B cell (primary cell): ENCODE results near the gene TCF25. TPM values are rescaled to one million over a fixed set of nuclear protein-coding genes. Genes with fewer than 3 reads are reported as not detected.
A peak's percentile ranks its signal among the peaks of the same experiment; 100 is the strongest.

Experiments used
- ATAC-seq: fragments of 200-7000 bp; cut with Tn5 transposase; one replicate; pipeline ENCODE4 v1.10.0; 2021; ENCODE audit warnings: low read depth, mild to moderate bottlenecking, moderate number of reproducible peaks, moderate library complexity
- CTCF ChIA-PET: fragments of 350-600 bp; sonication (Branson Sonifier 250); formaldehyde crosslinking; loops from one replicate; lab custom pipeline; 2021; ENCODE audit warnings: antibody characterized with exemption, inconsistent platforms; lab: Charles Lee
- POLR2A ChIA-PET: fragments of 350-600 bp; sonication (Branson Sonifier 250); formaldehyde crosslinking; loops from one replicate; lab custom pipeline; 2021; ENCODE audit warnings: antibody characterized with exemption; lab: Charles Lee
- DNase-seq: peaks from one replicate; pipeline ENCODE4 v3.0.0; 2013
- H2AFZ ChIP-seq: 2 replicates; pipeline ENCODE4 v1.6.1; 2012; ENCODE audit warnings: mild to moderate bottlenecking, low read depth, low read length; ENCODE audit not compliant: insufficient read depth, poor library complexity, severe bottlenecking
- H3K27ac ChIP-seq, 2 donors: 1 replicate in 1 of 2; 2 replicates in 1 of 2; pipeline ENCODE4 v1.5.1; 2012 to 2013; ENCODE audit warnings: low read length in 2 of 2, mild to moderate bottlenecking in 2 of 2, moderate library complexity in 1 of 2
- H3K27me3 ChIP-seq, 4 experiments: fragments of 200-600 bp in 1 of 4; sonication (generic) in 1 of 4; replicated peaks in 1 of 4; 1 replicate in 2 of 4; 2 replicates in 2 of 4; pipeline versions ENCODE4 v1.6.1 to v1.7.0; 2013 to 2016; ENCODE audit warnings: low read length in 3 of 4, mild to moderate bottlenecking in 2 of 4, mixed read lengths in 1 of 4, moderate library complexity in 1 of 4; ENCODE audit not compliant: insufficient read depth in 4 of 4, control insufficient read depth in 3 of 4; ENCODE audit errors: control extremely low read depth in 1 of 4
- H3K36me3 ChIP-seq, 2 experiments: replicated peaks in 1 of 2; 1 replicate in 1 of 2; 2 replicates in 1 of 2; pipeline versions ENCODE4 v1.6.1 to v1.7.1; 2013; ENCODE audit warnings: low read length in 1 of 2; ENCODE audit not compliant: insufficient read depth in 2 of 2, control insufficient read depth in 1 of 2; ENCODE audit errors: control extremely low read depth in 1 of 2, extremely low read depth in 1 of 2
- H3K4me1 ChIP-seq, 2 donors: fragments of 200-600 bp in 1 of 2; sonication (generic) in 1 of 2; 1 replicate in 1 of 2; 2 replicates in 1 of 2; pipeline versions ENCODE4 v1.5.1 to v1.6.1; 2013 to 2017; ENCODE audit warnings: low read length in 2 of 2; ENCODE audit not compliant: control insufficient read depth in 2 of 2, insufficient read depth in 2 of 2
- H3K4me2 ChIP-seq: replicated peaks from 2 replicates; pipeline ENCODE3; 2012; ENCODE audit warnings: mild to moderate bottlenecking, low read depth, low read length; ENCODE audit not compliant: poor library complexity, severe bottlenecking
- H3K4me3 ChIP-seq, 5 experiments: fragments of 200-600 bp in 1 of 5; sonication (generic) in 1 of 5; 1 replicate in 3 of 5; 2 replicates in 2 of 5; pipeline versions ENCODE4 v1.5.1 to v1.7.0; 2011 to 2016; ENCODE audit warnings: low read length in 4 of 5, mild to moderate bottlenecking in 4 of 5, low read depth in 2 of 5, control low read depth in 1 of 5, moderate library complexity in 1 of 5; ENCODE audit not compliant: insufficient read depth in 1 of 5; ENCODE audit errors: control extremely low read depth in 1 of 5, extremely low read depth in 1 of 5
- H3K79me2 ChIP-seq: fragments of 200-600 bp; sonication (generic); one replicate; pipeline ENCODE4 v1.6.0; 2016; ENCODE audit warnings: low read length; ENCODE audit not compliant: control insufficient read depth, insufficient read depth
- H3K9ac ChIP-seq: fragments of 200-600 bp; sonication (generic); 2 replicates; pipeline ENCODE4 v1.6.1; 2017; ENCODE audit warnings: mild to moderate bottlenecking, low read length, moderate library complexity
- H3K9me3 ChIP-seq, 3 donors: one replicate each; pipeline versions ENCODE4 v1.6.1 to v1.7.1; 2013; ENCODE audit warnings: low read length in 2 of 3; ENCODE audit not compliant: control insufficient read depth in 2 of 3, insufficient read depth in 1 of 3; ENCODE audit errors: control extremely low read depth in 1 of 3
- H4K20me1 ChIP-seq: 2 replicates; pipeline ENCODE4 v1.6.0; 2012; ENCODE audit warnings: mild to moderate bottlenecking, low read length; ENCODE audit not compliant: insufficient read depth, control insufficient read depth, poor library complexity, severe bottlenecking
- H3K27ac Mint-ChIP-seq: one replicate; pipeline ENCODE4 v1.8.0; 2021; ENCODE audit warnings: mixed read lengths
- H3K27me3 Mint-ChIP-seq: one replicate; pipeline ENCODE4 v1.8.0; 2021; ENCODE audit warnings: mixed read lengths
- H3K4me1 Mint-ChIP-seq: one replicate; pipeline ENCODE4 v1.8.0; 2021; ENCODE audit warnings: mixed read lengths
- H3K4me3 Mint-ChIP-seq: one replicate; pipeline ENCODE4 v1.8.0; 2021; ENCODE audit warnings: mixed read lengths
- H3K9me3 Mint-ChIP-seq: one replicate; pipeline ENCODE4 v1.8.0; 2022; ENCODE audit warnings: mixed read lengths; ENCODE audit not compliant: insufficient read depth
- CTCF ChIP-seq: fragments of 200-600 bp; IDR thresholded peaks from one replicate; pipeline ENCODE4 v1.8.0; 2022; ENCODE audit warnings: antibody characterized with exemption, mild to moderate bottlenecking
- EZH2 ChIP-seq: IDR thresholded peaks from 2 replicates; pipeline ENCODE4 v1.6.1; 2012; ENCODE audit warnings: borderline replicate concordance, low read depth, mild to moderate bottlenecking, moderate library complexity, low read length; ENCODE audit not compliant: insufficient read depth, poor library complexity, severe bottlenecking
- WGBS: methylation state at CpG from one replicate; pipeline ENCODE4 v1.1.5; 2013; ENCODE audit warnings: missing lambda C conversion rate; ENCODE audit not compliant: insufficient coverage; 5-methylcytosine and 5-hydroxymethylcytosine counted together
- intact Hi-C: fragments of 100-400 bp; cut with micrococcal nuclease; formaldehyde crosslinking; loops from one replicate; pipeline ENCODE4 v1.10.0; 2022
- polyA plus RNA-seq: library from polyadenylated mRNA; depleted of rRNA; stranded (reverse); fragments of >200 nt; gene quantifications from 2 replicates; pipeline ENCODE4 v1.2.3, GENCODE V29; 2012
- total RNA-seq, 2 donors: library from RNA; stranded (reverse); fragments of 120-200 nt in 1 of 2; gene quantifications; 1 replicate in 1 of 2; 2 replicates in 1 of 2; pipeline versions ENCODE4 v1.2.3 to v1.2.4, GENCODE V29; 2013 to 2022

The TCF25 gene
- total and polyA plus RNA-seq, 2 donors (not counting 1 experiment from before 2014, with no cell fraction given), result 200 to 444 TPM

GRCh38 chr16:89842471-89843408, 30.7 kb upstream of the TCF25 start:
- WGBS, result 87% methylated on average over 14 of the region's 26 CpGs
- no peaks in the 10 kb centered on the region for H3K27me3 ChIP-seq
- no peaks in the 10 kb centered on the region for H3K9me3 Mint-ChIP-seq
- TF ChIP-seq EZH2 (no peak), CTCF (no peak)
- no peak overlapping the region for H2AFZ ChIP-seq
- H3K27ac Mint-ChIP-seq, result peak overlapping the region; percentile 2
- no peak overlapping the region for H3K9ac ChIP-seq
- H3K4me1 ChIP-seq, result peaks cover 11 to 20% of the 10 kb centered on the region in 2 donors
- intact Hi-C loops, result no loop called here
- ChIA-PET CTCF (interaction anchor here (1.0 to 1.1 kb wide), 2 partner anchors 17 to 18 kb away, joined by 3 read pairs; no protein-coding TSS in a partner anchor), POLR2A (no interaction called here)
- no peak overlapping the region for H3K4me3 ChIP-seq
- no peaks in the 10 kb centered on the region for H3K27me3 Mint-ChIP-seq
- no peak overlapping the region for H3K4me3 Mint-ChIP-seq
- peaks cover 22% of the 10 kb centered on the region for H3K4me1 Mint-ChIP-seq
- H3K36me3 ChIP-seq, result no peaks in the 10 kb centered on the region
- no peak for DNase-seq
- no peak for ATAC-seq
- no peaks in the 10 kb centered on the region for H3K79me2 ChIP-seq
- no peak overlapping the region for H3K27ac ChIP-seq
- no peak overlapping the region for H3K4me2 ChIP-seq
- H4K20me1 ChIP-seq, result no peaks in the 10 kb centered on the region
- no peaks in the 10 kb centered on the region for H3K9me3 ChIP-seq
